ENCODE results near the gene NDST1.

- TF ChIP-seq POLR2AphosphoS5 (IDR thresholded peaks at IDR 0.05) (no peak), CTCF (IDR thresholded peaks at IDR 0.05) (no peak), POLR2A (IDR thresholded peaks at IDR 0.05) (no peak), EP300 (IDR thresholded peaks at IDR 0.05; ENCODE audit: low read depth) (no peak)
Observed at GRCh38 chr5:150573216-150573615, 65.3 kb downstream of the NDST1 start.

Data from transverse colon (tissue), 4 donors.